Anterior cingulate cortex (tissue), 58 donors: ENCODE data around the gene DCHS1.

Experiments
- DNase-seq, 58 donors: peaks; one replicate each; lab custom pipeline; 2025; lab: John Stamatoyannopoulos, UW

The DCHS1 gene

DNA sequence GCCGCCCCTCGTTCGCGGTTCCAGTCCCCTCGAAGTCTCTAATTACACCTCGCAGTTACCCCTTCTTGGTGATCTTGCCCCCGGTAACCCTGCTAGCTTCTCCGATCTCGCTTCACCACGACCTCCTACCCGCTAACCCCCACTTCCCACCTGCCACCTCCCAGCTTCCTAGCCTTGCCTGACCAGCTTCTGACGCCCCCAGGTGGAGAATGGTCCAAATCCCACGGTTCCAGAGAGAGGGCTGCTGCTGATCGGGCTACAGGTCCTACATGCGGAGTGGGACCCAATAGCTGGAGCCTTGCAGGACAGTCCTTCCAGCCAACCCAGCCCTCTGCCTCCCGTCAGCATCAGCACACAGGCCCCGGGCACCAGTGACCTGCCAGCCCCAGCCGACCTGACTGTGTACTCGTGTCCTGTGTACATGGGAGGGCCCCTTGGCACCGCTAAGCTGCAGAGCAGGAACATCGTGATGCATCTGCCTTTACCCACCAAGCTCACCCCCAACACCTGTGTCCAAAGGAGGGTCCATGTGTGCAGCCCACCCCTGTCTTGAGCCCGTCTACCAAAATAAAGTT lies 84.1 kb downstream of the DCHS1 start:
- DNase-seq: no peak
